Right lobe of liver (tissue), 6 donors: ENCODE results near the gene GATA2. TPM values are rescaled to one million over a fixed set of nuclear protein-coding genes. Genes with fewer than 3 reads are reported as not detected.

Experiments
- ATAC-seq, 4 donors: fragments of 200-7000 bp; cut with Tn5 transposase; one replicate each; pipeline ENCODE4 v1.9.1; 2020; ENCODE audit warnings: mild to moderate bottlenecking in 4 of 4, moderate library complexity in 4 of 4
- DNase-seq, 3 donors: peaks; one replicate each; pipeline ENCODE4 v3.0.0-alpha.2; 2020
- H3K27ac ChIP-seq, 3 donors: fragments of 200-600 bp; one replicate each; pipeline ENCODE4 v1.8.0; 2022
- H3K27me3 ChIP-seq, 2 donors: fragments of 200-600 bp; one replicate each; pipeline ENCODE4 v1.8.0; 2022
- H3K36me3 ChIP-seq, 4 donors: fragments of 200-600 bp; sonication (generic) in 1 of 4; one replicate each; pipeline versions ENCODE4 v1.5.1 to v1.8.0; 2017 to 2022; ENCODE audit warnings: control low read depth in 1 of 4
- H3K4me1 ChIP-seq, 4 donors: fragments of 200-600 bp; sonication (generic) in 1 of 4; one replicate each; pipeline versions ENCODE4 v1.5.1 to v1.8.0; 2017 to 2022; ENCODE audit warnings: control low read depth in 1 of 4
- H3K4me3 ChIP-seq, 3 donors: fragments of 200-600 bp; one replicate each; pipeline ENCODE4 v1.8.0; 2022
- H3K9me3 ChIP-seq, 4 donors: fragments of 200-600 bp; sonication (generic) in 1 of 4; one replicate each; pipeline versions ENCODE4 v1.5.1 to v1.8.0; 2017 to 2022; ENCODE audit warnings: control low read depth in 1 of 4
- POLR2A ChIP-seq: fragments of 450-650 bp; IDR thresholded peaks from one replicate; pipeline ENCODE4 v1.6.1; 2017; ENCODE audit warnings: antibody characterized with exemption, mild to moderate bottlenecking
- WGBS: methylation state at CpG from one replicate; pipeline ENCODE4 v1.1.6; 2018; ENCODE audit warnings: low coverage, low lambda C conversion rate; ENCODE audit not compliant: insufficient coverage; ENCODE audit errors: missing lambda C conversion rate; 5-methylcytosine and 5-hydroxymethylcytosine counted together
- intact Hi-C, 2 donors: fragments of 100-400 bp; cut with DNase I; formaldehyde crosslinking; loops; one replicate each; pipeline versions ENCODE4 v1.11.2 to v1.14.1; 2022
- total RNA-seq, 6 experiments: library from RNA; depleted of rRNA in 2 of 6; stranded (reverse); fragments of >200 nt in 2 of 6; fragmentation: NEBNext Ultra II Directional in 3 of 6; extraction: Animal tissue kit (Norgen Biotek cat#: 25700) in 3 of 6; gene quantifications; one replicate each; pipeline versions ENCODE4 v1.1.0 to v1.2.4, GENCODE V29; 2016 to 2023
- TF ChIP-seq, protein P1 (sequence below), 4 donors: fragments of 200-600 bp in 3 of 4; fragments of 450-650 bp in 1 of 4; IDR thresholded peaks; one replicate each; pipeline versions ENCODE4 v1.5.1 to v1.8.0; 2016 to 2022; ENCODE audit warnings: antibody characterized with exemption in 4 of 4, mild to moderate bottlenecking in 2 of 4
- donor health status: DM: no; HTN: yes; CAD: no.
- donor health status: DM: no; HTN: no; CAD: no.
- donor health status: DM: no; HTN: no; CAD: no.
- donor health status: DM: no; HTN: yes; CAD: no.
- donor health status: DM: no; HTN: yes; CAD: no.

The GATA2 gene
- total RNA-seq, 6 experiments from 2014 or later = 0.60 to 1.3 (median 0.76) TPM

DNA sequence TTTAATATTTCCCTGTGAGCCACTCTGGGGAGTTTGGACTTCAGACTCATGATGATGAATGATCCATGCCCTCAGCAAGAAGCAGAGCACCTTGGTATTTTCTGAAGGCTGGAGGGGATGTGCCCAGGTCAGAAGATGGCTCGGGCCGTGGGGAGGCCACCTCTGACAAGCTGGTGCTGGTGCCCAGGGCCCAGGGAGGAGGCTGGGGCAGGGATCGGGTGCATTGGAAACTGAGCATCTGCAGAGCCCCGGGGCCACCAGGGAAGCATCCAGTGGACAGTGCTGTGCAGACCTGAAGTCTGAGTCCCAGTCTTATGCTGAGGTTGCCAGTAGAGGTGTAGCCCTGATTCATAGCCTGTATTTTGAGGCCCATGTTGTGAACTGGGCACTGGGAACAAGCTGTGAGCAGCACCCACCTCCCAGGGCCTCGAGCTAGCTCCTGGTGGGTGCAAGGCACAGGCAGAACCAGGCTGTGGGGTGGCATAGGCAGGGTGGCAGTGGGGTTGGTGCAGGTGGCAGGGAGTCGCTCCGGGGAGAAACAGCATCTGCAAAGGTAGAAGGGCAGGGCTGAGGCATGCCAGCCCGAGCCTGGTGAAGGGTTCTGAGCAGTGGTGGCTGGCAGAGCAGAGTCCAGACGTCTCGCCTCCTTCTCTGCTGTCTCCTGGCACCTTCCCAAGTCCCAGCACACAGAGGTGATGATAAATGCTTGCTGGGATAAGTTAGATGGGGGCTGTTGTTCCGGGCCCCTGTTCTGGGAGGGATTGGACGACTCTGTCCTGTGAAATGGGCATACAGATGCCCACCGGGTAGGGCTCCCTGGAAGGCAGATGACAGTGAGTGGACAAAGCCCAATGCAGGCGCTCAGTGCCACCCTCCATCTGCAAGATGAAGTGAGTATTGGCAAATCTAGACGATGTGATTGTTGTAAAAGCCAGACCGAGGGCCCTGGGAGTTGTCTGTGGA is 36.9 kb downstream of the GATA2 start:
- Histone ChIP-seq H3K36me3 (no peaks in the 10 kb centered on the region), H3K27ac (no peak overlapping the region), H3K4me3 (no peak overlapping the region), H3K4me1 (no peaks in the 10 kb centered on the region), H3K27me3 (no peaks in the 10 kb centered on the region), H3K9me3 (no peaks in the 10 kb centered on the region)
- DNase-seq (no peak), ATAC-seq (no peak)
- intact Hi-C loops = no loop called here
- 75% methylated on average over 5 of the region's 16 CpGs for WGBS
- TF ChIP-seq, protein P1, sequence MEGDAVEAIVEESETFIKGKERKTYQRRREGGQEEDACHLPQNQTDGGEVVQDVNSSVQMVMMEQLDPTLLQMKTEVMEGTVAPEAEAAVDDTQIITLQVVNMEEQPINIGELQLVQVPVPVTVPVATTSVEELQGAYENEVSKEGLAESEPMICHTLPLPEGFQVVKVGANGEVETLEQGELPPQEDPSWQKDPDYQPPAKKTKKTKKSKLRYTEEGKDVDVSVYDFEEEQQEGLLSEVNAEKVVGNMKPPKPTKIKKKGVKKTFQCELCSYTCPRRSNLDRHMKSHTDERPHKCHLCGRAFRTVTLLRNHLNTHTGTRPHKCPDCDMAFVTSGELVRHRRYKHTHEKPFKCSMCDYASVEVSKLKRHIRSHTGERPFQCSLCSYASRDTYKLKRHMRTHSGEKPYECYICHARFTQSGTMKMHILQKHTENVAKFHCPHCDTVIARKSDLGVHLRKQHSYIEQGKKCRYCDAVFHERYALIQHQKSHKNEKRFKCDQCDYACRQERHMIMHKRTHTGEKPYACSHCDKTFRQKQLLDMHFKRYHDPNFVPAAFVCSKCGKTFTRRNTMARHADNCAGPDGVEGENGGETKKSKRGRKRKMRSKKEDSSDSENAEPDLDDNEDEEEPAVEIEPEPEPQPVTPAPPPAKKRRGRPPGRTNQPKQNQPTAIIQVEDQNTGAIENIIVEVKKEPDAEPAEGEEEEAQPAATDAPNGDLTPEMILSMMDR (IDR thresholded peaks at IDR 0.05) = no peak
- no peak for TF ChIP-seq POLR2A

DNA sequence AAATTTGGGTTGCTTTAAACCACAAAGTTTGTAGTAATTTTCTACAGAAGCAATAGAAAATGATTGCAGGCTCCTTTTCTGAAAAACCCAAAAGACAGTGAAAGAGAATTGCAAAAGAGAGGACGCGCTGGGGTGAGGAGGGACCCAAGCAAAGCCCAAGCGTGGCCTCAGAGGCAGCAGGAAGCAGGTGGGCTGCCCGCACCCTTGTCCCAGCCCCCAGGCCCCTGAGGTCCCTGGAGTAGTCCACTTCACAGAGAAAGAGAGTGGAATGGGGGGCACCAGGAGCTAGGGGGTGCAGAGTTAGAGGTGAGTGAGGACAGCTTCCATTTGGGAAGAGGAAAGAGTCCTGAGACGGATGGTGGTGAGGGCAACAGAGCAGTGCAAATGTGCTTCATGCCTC is 37.9 kb downstream of the GATA2 start:
- WGBS = 66% methylated on average over 5 of the region's 5 CpGs
- no peaks in the 10 kb centered on the region for H3K9me3 ChIP-seq
- ATAC-seq (no peak), DNase-seq (no peak)
- TF ChIP-seq, protein P1 (IDR thresholded peaks at IDR 0.05) = no peak
- no peak for TF ChIP-seq POLR2A
- no peaks in the 10 kb centered on the region for H3K4me1 ChIP-seq
- H3K36me3 ChIP-seq = no peaks in the 10 kb centered on the region
- H3K27me3 ChIP-seq = no peaks in the 10 kb centered on the region
- intact Hi-C loops = no loop called here
- H3K4me3 ChIP-seq = no peak overlapping the region
- H3K27ac ChIP-seq = no peak overlapping the region

DNA sequence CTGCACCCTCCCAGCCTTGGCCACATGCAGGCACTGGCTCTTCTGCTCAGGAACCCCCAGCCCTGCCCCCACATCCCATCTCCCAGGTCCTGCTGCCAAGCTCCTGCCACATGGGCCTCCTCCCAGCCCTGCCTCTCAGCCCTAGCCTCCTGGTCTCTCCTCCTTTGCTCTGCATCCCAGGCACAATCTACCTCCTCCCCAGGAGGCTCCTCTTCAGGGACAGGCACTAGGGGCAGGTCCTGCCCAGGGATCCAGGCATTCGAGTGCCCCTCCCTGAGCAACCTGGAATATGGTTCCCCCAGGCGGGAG is 38.7 kb downstream of the GATA2 start:
- H3K4me1 ChIP-seq = no peaks in the 10 kb centered on the region
- DNase-seq = no peak
- H3K27me3 ChIP-seq = no peaks in the 10 kb centered on the region
- no peaks in the 10 kb centered on the region for H3K36me3 ChIP-seq
- ATAC-seq = no peak
- no peak for TF ChIP-seq POLR2A
- TF ChIP-seq, protein P1 (IDR thresholded peaks at IDR 0.05) = no peak
- 40% methylated on average over 1 of the region's 2 CpGs for WGBS
- H3K4me3 ChIP-seq = no peak overlapping the region
- no peaks in the 10 kb centered on the region for H3K9me3 ChIP-seq
- no peak overlapping the region for H3K27ac ChIP-seq
- intact Hi-C loops = no loop called here

DNA sequence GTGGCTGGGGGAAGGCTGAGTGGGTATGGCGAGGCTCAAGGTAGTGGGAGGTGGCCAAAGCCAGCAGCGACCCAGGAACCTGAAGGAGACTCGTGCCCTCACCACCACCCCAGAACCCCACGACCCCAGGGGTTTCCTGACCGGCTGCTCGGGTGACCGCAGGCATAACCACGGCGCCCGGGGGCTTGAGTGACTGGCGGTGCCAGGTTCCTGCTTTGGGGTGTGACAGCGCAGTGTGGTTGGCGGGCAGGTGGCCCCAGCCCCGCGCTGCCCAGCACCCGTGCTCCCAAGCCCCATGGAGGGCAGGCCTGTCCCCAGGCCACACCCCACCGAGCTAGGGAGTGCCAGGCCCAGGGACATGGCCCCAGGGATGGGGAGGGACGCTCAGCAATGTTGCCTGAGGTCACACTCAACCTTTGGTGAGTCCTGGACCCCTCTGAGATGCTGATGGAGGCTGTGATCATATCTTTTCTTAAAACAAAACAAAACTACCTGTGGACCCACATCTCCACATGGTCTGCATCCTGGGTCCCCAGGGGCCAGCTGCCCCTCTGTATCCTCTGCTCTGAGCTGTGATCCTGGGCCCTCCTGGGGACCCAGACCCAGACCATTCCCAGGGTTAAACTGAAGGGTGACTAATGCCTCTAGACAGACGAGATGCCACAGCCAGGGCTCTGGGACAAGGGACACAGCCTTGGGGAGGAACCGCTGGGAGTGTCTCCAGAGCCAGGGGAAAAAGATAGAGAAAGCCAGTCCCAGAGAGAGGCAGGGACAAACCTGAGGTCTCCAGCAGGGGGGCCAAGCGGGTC is 39.3 kb downstream of the GATA2 start:
- Histone ChIP-seq H3K27me3 (no peaks in the 10 kb centered on the region), H3K4me1 (no peaks in the 10 kb centered on the region), H3K36me3 (no peaks in the 10 kb centered on the region), H3K4me3 (no peak overlapping the region), H3K27ac (no peak overlapping the region), H3K9me3 (no peaks in the 10 kb centered on the region)
- no peak for TF ChIP-seq POLR2A
- TF ChIP-seq, protein P1 (IDR thresholded peaks at IDR 0.05) = no peak
- 90% methylated on average over 2 of the region's 21 CpGs for WGBS
- DNase-seq (no peak), ATAC-seq (no peak)
- intact Hi-C loops = no loop called here
